WERI-Rb-1 (cell line): ENCODE measurements around the gene MT1A.

ENCODE experiments used
- DNase-seq: peaks from one replicate; pipeline ENCODE4 v3.0.0-alpha.2; 2020
- H3K27ac ChIP-seq: fragments of 250-450 bp; sonication (Bioruptor Pico); 2 replicates; pipeline ENCODE4 v1.5.1; 2020; ENCODE audit warnings: mild to moderate bottlenecking, moderate library complexity
- H3K27me3 ChIP-seq: fragments of 250-450 bp; sonication (Bioruptor Pico); 2 replicates; pipeline ENCODE4 v1.5.1; 2021; ENCODE audit warnings: mild to moderate bottlenecking, low read depth, moderate library complexity; ENCODE audit not compliant: insufficient read depth, severe bottlenecking
- H3K36me3 ChIP-seq: fragments of 250-450 bp; sonication (Bioruptor Pico); 2 replicates; pipeline ENCODE4 v1.5.1; 2020; ENCODE audit warnings: mild to moderate bottlenecking, moderate library complexity
- H3K4me3 ChIP-seq: 2 replicates; pipeline ENCODE4 v1.5.1; 2011; ENCODE audit warnings: low read depth, mild to moderate bottlenecking, control low read depth, low read length
- H3K9me3 ChIP-seq: fragments of 250-450 bp; sonication (Bioruptor Pico); 2 replicates; pipeline ENCODE4 v1.5.1; 2021; ENCODE audit warnings: mild to moderate bottlenecking, moderate library complexity; ENCODE audit not compliant: severe bottlenecking
- CTCF ChIP-seq: IDR thresholded peaks from 2 replicates; pipeline ENCODE4 v1.5.1; 2011; ENCODE audit warnings: low read depth, mild to moderate bottlenecking, control low read depth, inconsistent platforms, low read length

Gene MT1A

GRCh38 chr16:56613706-56614105 lies 24.8 kb upstream of the MT1A start:
- DNase-seq = no peak
- Histone ChIP-seq H3K36me3 (no peaks in the 10 kb centered on the region), H3K4me3 (no peak overlapping the region), H3K9me3 (no peaks in the 10 kb centered on the region), H3K27me3 (no peaks in the 10 kb centered on the region), H3K27ac (no peak overlapping the region)
- no peak for TF ChIP-seq CTCF

- no peak overlapping the region for H3K4me3 ChIP-seq
- no peaks in the 10 kb centered on the region for H3K9me3 ChIP-seq
- H3K36me3 ChIP-seq = no peaks in the 10 kb centered on the region
- no peaks in the 10 kb centered on the region for H3K27me3 ChIP-seq
- no peak for DNase-seq
- no peak overlapping the region for H3K27ac ChIP-seq
- no peak for TF ChIP-seq CTCF
These were observed 23.9 kb upstream of the MT1A start for GRCh38 chr16:56614549-56614991.

GRCh38 chr16:56615353-56615752 lies 23.1 kb upstream of the MT1A start:
- no peaks in the 10 kb centered on the region for H3K36me3 ChIP-seq
- no peak for TF ChIP-seq CTCF
- no peak overlapping the region for H3K4me3 ChIP-seq
- no peaks in the 10 kb centered on the region for H3K27me3 ChIP-seq
- no peak for DNase-seq
- no peaks in the 10 kb centered on the region for H3K9me3 ChIP-seq
- H3K27ac ChIP-seq = no peak overlapping the region

- Histone ChIP-seq H3K4me3 (no peak overlapping the region), H3K27me3 (no peaks in the 10 kb centered on the region)
These were observed 21.8 kb upstream of the MT1A start for GRCh38 chr16:56616608-56617211.

GRCh38 chr16:56617212-56618085 lies 21.0 kb upstream of the MT1A start:
- Histone ChIP-seq H3K27ac (no peak overlapping the region), H3K9me3 (no peaks in the 10 kb centered on the region), H3K4me3 (no peak overlapping the region), H3K27me3 (no peaks in the 10 kb centered on the region), H3K36me3 (no peaks in the 10 kb centered on the region)
- no peak for DNase-seq
- no peak for TF ChIP-seq CTCF

More at GRCh38 chr16:56616608-56617211, 21.8 kb upstream of the MT1A start:
- no peaks in the 10 kb centered on the region for H3K36me3 ChIP-seq
- H3K27ac ChIP-seq = no peak overlapping the region
- TF ChIP-seq CTCF = no peak
- DNase-seq = no peak
- H3K9me3 ChIP-seq = no peaks in the 10 kb centered on the region
